ENCODE data around the gene PRPF6. TPM values are rescaled to one million over a fixed set of nuclear protein-coding genes. Genes with fewer than 3 reads are reported as not detected.
A peak's percentile ranks its signal among the peaks of the same experiment; 100 is the strongest.

Gene PRPF6
- total and polyA plus RNA-seq, 2 of the 13 experiments (the other 11 are each of a cell fraction or from before 2014, with no cell fraction given): 63.7 to 101 TPM

GRCh38 chr20:63972312-63973159 is 8.4 kb upstream of the PRPF6 start (continued):
- no peak for TF ChIP-seq ATF7 (IDR thresholded peaks at IDR 0.05)
- TF ChIP-seq ATF7 (CRISPR knock-in tag; IDR thresholded peaks at IDR 0.05): 0 out of 2 replicates have a peak, but pooled peaks have one; percentile 13
- TF ChIP-seq ZNF572 (CRISPR knock-in tag; IDR thresholded peaks at IDR 0.05): 0 out of 2 replicates have a peak, but pooled peaks have one; percentile 77
- no peak for TF ChIP-seq ZNF101 (CRISPR knock-in tag; IDR thresholded peaks at IDR 0.05; ENCODE audit: borderline replicate concordance, low read depth)
- TF ChIP-seq, protein P1, sequence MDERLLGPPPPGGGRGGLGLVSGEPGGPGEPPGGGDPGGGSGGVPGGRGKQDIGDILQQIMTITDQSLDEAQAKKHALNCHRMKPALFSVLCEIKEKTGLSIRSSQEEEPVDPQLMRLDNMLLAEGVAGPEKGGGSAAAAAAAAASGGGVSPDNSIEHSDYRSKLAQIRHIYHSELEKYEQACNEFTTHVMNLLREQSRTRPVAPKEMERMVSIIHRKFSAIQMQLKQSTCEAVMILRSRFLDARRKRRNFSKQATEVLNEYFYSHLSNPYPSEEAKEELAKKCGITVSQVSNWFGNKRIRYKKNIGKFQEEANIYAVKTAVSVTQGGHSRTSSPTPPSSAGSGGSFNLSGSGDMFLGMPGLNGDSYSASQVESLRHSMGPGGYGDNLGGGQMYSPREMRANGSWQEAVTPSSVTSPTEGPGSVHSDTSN (CRISPR knock-in tag; IDR thresholded peaks at IDR 0.05): 0 out of 2 replicates have a peak, but pooled peaks have one; percentile 12
- no peak for TF ChIP-seq HNRNPLL (IDR thresholded peaks at IDR 0.05; ENCODE audit: low read depth, low read length, poor library complexity, severe bottlenecking)
- TF ChIP-seq BORCS8-MEF2B (CRISPR knock-in tag; IDR thresholded peaks at IDR 0.05): peak; percentile 23; the same call in 1 of the 2 replicates
- no peak; the same call in 1 of the 2 replicates for TF ChIP-seq ZNF788 (CRISPR knock-in tag; IDR thresholded peaks at IDR 0.05; ENCODE audit: borderline replicate concordance)
- peak; percentile 30; the same call in 1 of the 3 replicates for TF ChIP-seq MXI1 (IDR thresholded peaks at IDR 0.05; ENCODE audit: borderline replicate concordance, low read depth, low read length)
- 0 out of 2 replicates have a peak, but pooled peaks have one; percentile 16 for TF ChIP-seq HNF4A (CRISPR knock-in tag; IDR thresholded peaks at IDR 0.05)
- peak; percentile 20; the same call in 1 of the 2 replicates for TF ChIP-seq ERF (CRISPR knock-in tag; IDR thresholded peaks at IDR 0.05)
- TF ChIP-seq ZNF749 (CRISPR knock-in tag; IDR thresholded peaks at IDR 0.05; ENCODE audit: borderline replicate concordance): no peak
- peak; percentile 70; the same call in 1 of the 2 replicates for TF ChIP-seq MTA1 (CRISPR knock-in tag; IDR thresholded peaks at IDR 0.05; ENCODE audit: borderline replicate concordance)
- no peak for TF ChIP-seq ZKSCAN5 (CRISPR knock-in tag; IDR thresholded peaks at IDR 0.05)
- no peak for TF ChIP-seq ZNF850 (CRISPR knock-in tag; conservative IDR thresholded peaks at IDR 0.05)
- peak; percentile 18; the same call in 1 of the 2 replicates for TF ChIP-seq CBX5 (CRISPR knock-in tag; IDR thresholded peaks at IDR 0.05; ENCODE audit: borderline replicate concordance)
- TF ChIP-seq PITX1 (CRISPR knock-in tag; IDR thresholded peaks at IDR 0.05): 0 out of 2 replicates have a peak, but pooled peaks have one; percentile 24
- peak; percentile 28; the same call in 1 of the 2 replicates for TF ChIP-seq TAF1 (CRISPR knock-in tag; IDR thresholded peaks at IDR 0.05)
- no peak for TF ChIP-seq GATA4 (IDR thresholded peaks at IDR 0.05; ENCODE audit: borderline replicate concordance, low read depth)
- peak; percentile 24; the same call in 1 of the 2 replicates for TF ChIP-seq THAP7 (CRISPR knock-in tag; IDR thresholded peaks at IDR 0.05)
- no peak for TF ChIP-seq NAIF1 (CRISPR knock-in tag; IDR thresholded peaks at IDR 0.05; ENCODE audit: borderline replicate concordance)

Measured in HepG2 (cell line).